PC-3 (cell line): ENCODE results near the gene COG5. TPM values are rescaled to one million over a fixed set of nuclear protein-coding genes. Genes with fewer than 3 reads are reported as not detected.

Experiments used
- ATAC-seq: fragments of 200-7000 bp; cut with Tn5 transposase; 2 replicates; pipeline ENCODE4 v1.9.1; 2020; ENCODE audit warnings: mild to moderate bottlenecking, moderate library complexity
- Bru-seq: library from RNA; stranded (reverse); fragments of 400-500 nt; gene quantifications from one replicate; lab custom pipeline; 2021; lab: Mats Ljungman, UMichigan
- BruChase-seq, 2 experiments: library from RNA; stranded (reverse); fragments of 400-500 nt; gene quantifications; one replicate each; lab custom pipeline; 2021; lab: Mats Ljungman, UMichigan
- BruUV-seq: library from RNA; stranded (reverse); fragments of 400-500 nt; replicated peaks from 2 replicates; lab custom pipeline; 2021; lab: Mats Ljungman, UMichigan
- CTCF ChIA-PET: fragments of 300-600 bp; sonication (Branson Sonifier 250); formaldehyde crosslinking; loops from one replicate; lab custom pipeline; 2022; ENCODE audit warnings: antibody characterized with exemption; lab: Charles Lee
- POLR2A ChIA-PET: fragments of 300-600 bp; sonication (Branson Sonifier 250); formaldehyde crosslinking; loops from one replicate; lab custom pipeline; 2022; ENCODE audit warnings: antibody characterized with exemption; ENCODE audit not compliant: unreplicated experiment; lab: Charles Lee
- DNase-seq: peaks from one replicate; pipeline ENCODE4 v3.0.0-alpha.2; 2015
- H2AFZ ChIP-seq: fragments of 300-600 bp; sonication (generic); 2 replicates; pipeline ENCODE4 v1.6.0; 2016; ENCODE audit warnings: antibody characterized with exemption, low read length
- H3F3A ChIP-seq: fragments of 300-600 bp; sonication (generic); one replicate; pipeline ENCODE4 v1.6.0; 2017; ENCODE audit warnings: antibody characterized with exemption, low read length, control low read depth, mild to moderate bottlenecking; ENCODE audit not compliant: unreplicated experiment
- H3K27ac ChIP-seq: fragments of 300-600 bp; sonication (generic); 2 replicates; pipeline ENCODE4 v1.5.1; 2016; ENCODE audit warnings: mild to moderate bottlenecking, low read length
- H3K27me3 ChIP-seq: fragments of 300-600 bp; sonication (generic); 2 replicates; pipeline ENCODE4 v1.6.1; 2016; ENCODE audit warnings: low read length, mixed read lengths
- H3K36me3 ChIP-seq: fragments of 300-600 bp; sonication (generic); 2 replicates; pipeline ENCODE4 v1.6.1; 2016; ENCODE audit warnings: low read depth, mixed run types, low read length, mixed read lengths
- H3K4me1 ChIP-seq: fragments of 300-600 bp; sonication (generic); 2 replicates; pipeline ENCODE4 v1.5.1; 2016; ENCODE audit warnings: low read length; ENCODE audit not compliant: insufficient read depth
- H3K4me2 ChIP-seq: fragments of 300-600 bp; sonication (generic); 2 replicates; pipeline ENCODE4 v1.6.0; 2016; ENCODE audit warnings: low read length
- H3K4me3 ChIP-seq: fragments of 300-600 bp; sonication (generic); 2 replicates; pipeline ENCODE4 v1.5.1; 2016; ENCODE audit warnings: mild to moderate bottlenecking, low read length, mixed read lengths
- H3K79me2 ChIP-seq: fragments of 300-600 bp; sonication (generic); 2 replicates; pipeline ENCODE4 v1.6.1; 2017; ENCODE audit warnings: low read length, mixed read lengths
- H3K9ac ChIP-seq: fragments of 300-600 bp; sonication (generic); 2 replicates; pipeline ENCODE4 v1.6.0; 2016; ENCODE audit warnings: mild to moderate bottlenecking, low read length
- H3K9me2 ChIP-seq: fragments of 300-600 bp; sonication (generic); replicated peaks from 2 replicates; pipeline ENCODE4 v1.6.1; 2016; ENCODE audit warnings: mixed run types, low read length, mixed read lengths
- H3K9me3 ChIP-seq: fragments of 300-600 bp; sonication (generic); 2 replicates; pipeline ENCODE4 v1.6.1; 2016; ENCODE audit warnings: low read length, mixed read lengths
- H4K20me1 ChIP-seq: fragments of 300-600 bp; sonication (generic); 2 replicates; pipeline ENCODE4 v1.6.1; 2016; ENCODE audit warnings: low read length, mixed read lengths
- EZH2 ChIP-seq: fragments of 300-600 bp; sonication (generic); IDR thresholded peaks from one replicate; pipeline ENCODE4 v1.6.1; 2017; ENCODE audit warnings: antibody characterized with exemption, mild to moderate bottlenecking, low read length; ENCODE audit not compliant: unreplicated experiment
- EZH2phosphoT487 ChIP-seq: fragments of 300-600 bp; sonication (generic); IDR thresholded peaks from 2 replicates; pipeline ENCODE4 v1.6.1; 2018; ENCODE audit warnings: mild to moderate bottlenecking, antibody characterized with exemption, low read length, borderline replicate concordance
- intact Hi-C: fragments of 100-400 bp; cut with micrococcal nuclease; formaldehyde crosslinking; loops from 2 replicates; pipeline ENCODE4 v1.9.0; 2023
- long read RNA-seq: library from polyadenylated mRNA; unstranded; transcript quantifications from one replicate; pipeline ENCODE4 v2.0.0, GENCODE V29; 2021; ENCODE audit not compliant: unreplicated experiment
- total RNA-seq: library from RNA; depleted of rRNA; stranded (reverse); fragments of >200 nt; gene quantifications from 2 replicates; pipeline ENCODE4 v1.2.3, GENCODE V29; 2014; rRNA removed
- TF ChIP-seq, protein P1 (sequence below): fragments of 300-600 bp; sonication (generic); conservative IDR thresholded peaks from 2 replicates; pipeline ENCODE4 v1.5.1; 2017; ENCODE audit warnings: antibody characterized with exemption, low read depth, mild to moderate bottlenecking, low read length

Gene COG5
- total RNA-seq = 46.5 and 51.7 TPM in 2 replicates
- percentile 85 among the genes with signal in this experiment for Bru-seq, nascent RNA
- BruChase-seq, experiment 1, labeled RNA remaining after a 6-hour chase = percentile 65 among the genes with signal in this experiment
- percentile 79 among the genes with signal in this experiment for BruChase-seq, experiment 2, labeled RNA remaining after a 2-hour chase
- long read RNA-seq, full-length matches to known transcripts = 96 of 132 reads
- long read RNA-seq, partial matches to known transcripts = 12 of 132 reads
- long read RNA-seq, other reads (novel, unspliced or antisense) = 24 of 132 reads

DNA sequence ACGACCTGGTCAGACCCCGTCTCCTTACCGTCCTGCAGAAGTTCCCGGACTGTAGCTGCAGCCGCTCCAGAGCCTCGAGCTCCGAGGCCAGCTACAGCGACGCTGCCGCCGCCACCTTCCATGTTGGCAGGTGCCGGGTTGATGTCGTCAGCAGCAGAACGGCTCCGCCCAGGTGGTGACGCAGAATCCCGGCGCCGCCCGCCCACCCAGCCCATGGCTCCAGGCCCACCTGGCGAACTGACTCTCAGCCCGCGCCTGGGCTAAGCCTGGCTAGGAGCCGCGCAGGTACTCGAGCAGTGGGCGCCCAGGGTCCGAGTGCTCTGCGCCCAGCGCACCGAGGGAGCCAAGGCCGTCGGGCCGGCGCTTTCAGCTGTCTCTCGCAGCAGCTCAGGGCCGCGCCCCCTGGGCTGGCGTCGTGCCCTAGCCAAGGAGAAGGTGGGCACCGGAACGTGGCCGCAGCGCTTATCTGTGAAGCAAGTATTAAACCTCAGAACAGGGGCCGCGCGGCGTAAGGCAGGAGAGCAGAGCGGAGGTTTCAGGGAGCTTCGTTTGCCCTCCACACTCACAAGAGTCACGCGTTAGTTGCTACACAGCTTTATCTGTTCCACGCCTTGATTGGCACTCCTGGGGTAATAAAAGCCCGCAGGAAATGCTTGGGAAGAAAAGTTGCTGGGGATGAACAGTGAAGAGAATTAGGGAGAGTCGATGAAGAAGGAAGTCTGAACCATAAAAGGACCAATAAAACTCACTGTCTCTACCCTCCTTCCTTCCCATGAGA, at the start of gene COG5, which contains the start of gene DUS4L:
TSS of gene COG5 (minus strand) at position 146 of the 778 bp plus-strand sequence. CDS start at position 122, 24 bp downstream.
TSS of gene DUS4L (plus strand) at position 197 of the 778 bp plus-strand sequence. CDS start 3,100 bp downstream, outside the sequence.
- Histone ChIP-seq H4K20me1 (peaks cover 12% of the 10 kb centered on the region; the same call in 1 of the 2 replicates), H3K9ac (peak within 1 kb of the TSS; percentile 98), H3K9me3 (no peaks in the 10 kb centered on the region), H3K9me2 (no peaks in the 10 kb centered on the region), H3K36me3 (peaks cover 4% of the 10 kb centered on the region; the same call in 1 of the 2 replicates), H3K27me3 (no peaks in the 10 kb centered on the region), H3K4me3 (peak within 1 kb of the TSS; percentile 87), H2AFZ (peak within 1 kb of the TSS; percentile 86), H3F3A (no peaks in the 10 kb centered on the region), H3K27ac (peak within 1 kb of the TSS; percentile 97), H3K4me2 (peak within 1 kb of the TSS; percentile 94), H3K4me1 (peaks cover 55% of the 10 kb centered on the region), H3K79me2 (peaks cover 73% of the 10 kb centered on the region)
- BruUV-seq = no TSS peak
- peak; percentile 81 for DNase-seq
- CTCF ChIA-PET = interaction anchor here (0.6 to 1.3 kb wide), 4 partner anchors 97 to 582 kb away, joined by 3 to 9 read pairs (median 3); no protein-coding TSS in a partner anchor
- peak; percentile 66 for ATAC-seq
- intact Hi-C loops = loop anchor here (2.0 to 5.0 kb wide), 3 partner anchors 17 to 303 kb away; partner anchors contain the start of gene BCAP29
- POLR2A ChIA-PET = interaction anchor here (0.6 kb wide), 2 partner anchors 11 to 214 kb away, joined by 3 to 6 read pairs; no protein-coding TSS in a partner anchor
- no peak for TF ChIP-seq EZH2
- TF ChIP-seq, protein P1, sequence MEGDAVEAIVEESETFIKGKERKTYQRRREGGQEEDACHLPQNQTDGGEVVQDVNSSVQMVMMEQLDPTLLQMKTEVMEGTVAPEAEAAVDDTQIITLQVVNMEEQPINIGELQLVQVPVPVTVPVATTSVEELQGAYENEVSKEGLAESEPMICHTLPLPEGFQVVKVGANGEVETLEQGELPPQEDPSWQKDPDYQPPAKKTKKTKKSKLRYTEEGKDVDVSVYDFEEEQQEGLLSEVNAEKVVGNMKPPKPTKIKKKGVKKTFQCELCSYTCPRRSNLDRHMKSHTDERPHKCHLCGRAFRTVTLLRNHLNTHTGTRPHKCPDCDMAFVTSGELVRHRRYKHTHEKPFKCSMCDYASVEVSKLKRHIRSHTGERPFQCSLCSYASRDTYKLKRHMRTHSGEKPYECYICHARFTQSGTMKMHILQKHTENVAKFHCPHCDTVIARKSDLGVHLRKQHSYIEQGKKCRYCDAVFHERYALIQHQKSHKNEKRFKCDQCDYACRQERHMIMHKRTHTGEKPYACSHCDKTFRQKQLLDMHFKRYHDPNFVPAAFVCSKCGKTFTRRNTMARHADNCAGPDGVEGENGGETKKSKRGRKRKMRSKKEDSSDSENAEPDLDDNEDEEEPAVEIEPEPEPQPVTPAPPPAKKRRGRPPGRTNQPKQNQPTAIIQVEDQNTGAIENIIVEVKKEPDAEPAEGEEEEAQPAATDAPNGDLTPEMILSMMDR = no peak
- no peak for TF ChIP-seq EZH2phosphoT487

DNA sequence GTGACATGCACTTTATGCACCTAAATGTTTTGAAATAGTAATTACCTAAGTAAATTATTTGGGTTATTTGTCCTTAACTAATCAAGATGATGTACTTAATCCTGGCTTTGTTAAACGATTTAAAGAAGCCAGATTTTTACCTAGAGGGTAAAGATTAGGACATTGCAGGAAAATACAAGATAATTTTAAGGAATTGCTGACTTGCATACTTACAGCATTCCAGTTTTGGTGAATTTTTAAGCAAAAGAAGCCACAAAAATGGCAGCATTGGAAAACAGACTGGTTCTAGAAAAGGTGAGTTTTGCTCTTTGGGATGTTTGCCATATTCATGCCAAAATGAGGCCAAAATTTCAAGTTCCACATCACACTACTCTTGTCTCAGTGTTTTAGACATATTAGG, 49.7 kb upstream of the COG5 start:
- no peaks in the 10 kb centered on the region for H3K9me2 ChIP-seq
- TF ChIP-seq, protein P1 = no peak
- TF ChIP-seq EZH2 = no peak
- no peak for TF ChIP-seq EZH2phosphoT487
- H3K79me2 ChIP-seq = no peaks in the 10 kb centered on the region
- H2AFZ ChIP-seq = no peak overlapping the region
- CTCF ChIA-PET = no interaction called here
- peaks cover 45% of the 10 kb centered on the region for H3K4me1 ChIP-seq
- H3K27me3 ChIP-seq = no peaks in the 10 kb centered on the region
- no peaks in the 10 kb centered on the region for H3K9me3 ChIP-seq
- POLR2A ChIA-PET = no interaction called here
- no peaks in the 10 kb centered on the region for H4K20me1 ChIP-seq
- DNase-seq = no peak
- ATAC-seq = no peak
- BruUV-seq = no TSS peak
- intact Hi-C loops = loop anchor here (5.0 kb wide), 1 partner anchor 46 kb away; no protein-coding TSS in a partner anchor
- H3F3A ChIP-seq = peaks cover 5% of the 10 kb centered on the region
- no peak overlapping the region for H3K4me3 ChIP-seq
- peak overlapping the region; percentile 51 for H3K27ac ChIP-seq
- 0 out of 2 replicates have a peak, but pooled peaks cover 9% of the 10 kb centered on the region for H3K36me3 ChIP-seq
- peak overlapping the region; percentile 63; the same call in 1 of the 2 replicates for H3K4me2 ChIP-seq
- H3K9ac ChIP-seq = no peak overlapping the region
